Activated naive CD8-positive, alpha-beta T cell treated with anti-CD3 and anti-CD28 coated beads, Interleukin-2, amount 50 U/mL, for 24 hours (primary cell): Measurements from ENCODE around the gene ADAMTS13.

Source experiments
- ATAC-seq: fragments of 150-1000 bp; cut with Tn5 transposase; one replicate; pipeline ENCODE4 v1.10.0; 2021
- DNase-seq: peaks from one replicate; pipeline ENCODE4 v3.0.0; 2021
- H3K27ac Mint-ChIP-seq: one replicate; pipeline ENCODE4 v1.8.0; 2021; ENCODE audit warnings: mild to moderate bottlenecking, mixed read lengths
- H3K27me3 Mint-ChIP-seq: one replicate; pipeline ENCODE4 v1.8.0; 2021; ENCODE audit warnings: mixed read lengths
- H3K36me3 Mint-ChIP-seq: one replicate; pipeline ENCODE4 v1.8.0; 2021; ENCODE audit warnings: low read depth, mixed read lengths
- H3K4me1 Mint-ChIP-seq: one replicate; pipeline ENCODE4 v1.8.0; 2021; ENCODE audit warnings: mixed read lengths
- H3K4me3 Mint-ChIP-seq: one replicate; pipeline ENCODE4 v1.8.0; 2021; ENCODE audit warnings: mild to moderate bottlenecking, moderate library complexity, mixed read lengths
- H3K9me3 Mint-ChIP-seq: one replicate; pipeline ENCODE4 v1.8.0; 2021; ENCODE audit warnings: mixed read lengths

Gene ADAMTS13

GRCh38 chr9:133488686-133489252, 66.6 kb downstream of the ADAMTS13 start:
- H3K27ac Mint-ChIP-seq = no peak overlapping the region
- ATAC-seq = no peak
- no peaks in the 10 kb centered on the region for H3K27me3 Mint-ChIP-seq

GRCh38 chr9:133489253-133490190, 67.4 kb downstream of the ADAMTS13 start:
- H3K36me3 Mint-ChIP-seq = no peaks in the 10 kb centered on the region
- DNase-seq (no peak), ATAC-seq (no peak)
- no peak overlapping the region for H3K27ac Mint-ChIP-seq
- H3K27me3 Mint-ChIP-seq = no peaks in the 10 kb centered on the region
- H3K4me3 Mint-ChIP-seq = no peak overlapping the region
- no peaks in the 10 kb centered on the region for H3K9me3 Mint-ChIP-seq
- H3K4me1 Mint-ChIP-seq = peaks cover 3% of the 10 kb centered on the region

More at GRCh38 chr9:133488686-133489252, 66.6 kb downstream of the ADAMTS13 start:
- Mint-ChIP-seq H3K4me1 (peaks cover 3% of the 10 kb centered on the region), H3K36me3 (no peaks in the 10 kb centered on the region), H3K9me3 (no peaks in the 10 kb centered on the region), H3K4me3 (no peak overlapping the region)
- DNase-seq = no peak

GRCh38 chr9:133490201-133490681, 68.1 kb downstream of the ADAMTS13 start:
- no peak for DNase-seq
- H3K9me3 Mint-ChIP-seq = no peaks in the 10 kb centered on the region
- H3K4me1 Mint-ChIP-seq = peaks cover 3% of the 10 kb centered on the region
- no peaks in the 10 kb centered on the region for H3K27me3 Mint-ChIP-seq
- H3K4me3 Mint-ChIP-seq = no peak overlapping the region
- H3K27ac Mint-ChIP-seq = no peak overlapping the region
- H3K36me3 Mint-ChIP-seq = no peaks in the 10 kb centered on the region
- no peak for ATAC-seq

- no peaks in the 10 kb centered on the region for H3K9me3 Mint-ChIP-seq
- no peak overlapping the region for H3K27ac Mint-ChIP-seq
- ATAC-seq (no peak), DNase-seq (no peak)
- no peaks in the 10 kb centered on the region for H3K36me3 Mint-ChIP-seq
- H3K4me1 Mint-ChIP-seq = peaks cover 2% of the 10 kb centered on the region
- no peaks in the 10 kb centered on the region for H3K27me3 Mint-ChIP-seq
- no peak overlapping the region for H3K4me3 Mint-ChIP-seq
These were observed 68.9 kb downstream of the ADAMTS13 start for GRCh38 chr9:133490865-133491655.

GRCh38 chr9:133491656-133491925, 69.4 kb downstream of the ADAMTS13 start:
- Mint-ChIP-seq H3K9me3 (no peaks in the 10 kb centered on the region), H3K4me3 (no peak overlapping the region), H3K27me3 (no peaks in the 10 kb centered on the region)

GRCh38 chr9:133492061-133493021, 70.2 kb downstream of the ADAMTS13 start:
- Mint-ChIP-seq H3K4me3 (no peak overlapping the region), H3K9me3 (no peaks in the 10 kb centered on the region), H3K36me3 (no peaks in the 10 kb centered on the region), H3K27me3 (no peaks in the 10 kb centered on the region), H3K27ac (no peak overlapping the region), H3K4me1 (no peaks in the 10 kb centered on the region)
- ATAC-seq (no peak), DNase-seq (no peak)

More at GRCh38 chr9:133491656-133491925, 69.4 kb downstream of the ADAMTS13 start:
- Mint-ChIP-seq H3K36me3 (no peaks in the 10 kb centered on the region), H3K27ac (no peak overlapping the region), H3K4me1 (no peaks in the 10 kb centered on the region)
- ATAC-seq (no peak), DNase-seq (no peak)

- Mint-ChIP-seq H3K4me1 (no peaks in the 10 kb centered on the region), H3K27ac (no peak overlapping the region), H3K9me3 (no peaks in the 10 kb centered on the region), H3K27me3 (no peaks in the 10 kb centered on the region), H3K36me3 (no peaks in the 10 kb centered on the region), H3K4me3 (no peak overlapping the region)
- no peak for DNase-seq
- no peak for ATAC-seq
These were observed 71.3 kb downstream of the ADAMTS13 start for GRCh38 chr9:133493428-133493827.

GRCh38 chr9:133493845-133494540, 71.8 kb downstream of the ADAMTS13 start:
- H3K9me3 Mint-ChIP-seq = no peaks in the 10 kb centered on the region
- H3K4me1 Mint-ChIP-seq = no peaks in the 10 kb centered on the region
- no peak overlapping the region for H3K4me3 Mint-ChIP-seq
- no peaks in the 10 kb centered on the region for H3K36me3 Mint-ChIP-seq
- no peak for ATAC-seq
- no peaks in the 10 kb centered on the region for H3K27me3 Mint-ChIP-seq
- DNase-seq = no peak
- H3K27ac Mint-ChIP-seq = no peak overlapping the region

GRCh38 chr9:133494636-133495326, 72.6 kb downstream of the ADAMTS13 start:
- Mint-ChIP-seq H3K4me1 (no peaks in the 10 kb centered on the region), H3K36me3 (no peaks in the 10 kb centered on the region), H3K27me3 (no peaks in the 10 kb centered on the region), H3K9me3 (no peaks in the 10 kb centered on the region), H3K4me3 (no peak overlapping the region), H3K27ac (no peak overlapping the region)
- DNase-seq (no peak), ATAC-seq (no peak)

- Mint-ChIP-seq H3K4me1 (no peaks in the 10 kb centered on the region), H3K27ac (no peak overlapping the region)
- no peak for ATAC-seq
These were observed 73.4 kb downstream of the ADAMTS13 start for GRCh38 chr9:133495327-133496293.

GRCh38 chr9:133496861-133497842, 75.0 kb downstream of the ADAMTS13 start:
- Mint-ChIP-seq H3K27me3 (no peaks in the 10 kb centered on the region), H3K4me1 (no peaks in the 10 kb centered on the region), H3K4me3 (no peak overlapping the region), H3K36me3 (no peaks in the 10 kb centered on the region), H3K9me3 (peaks cover 10% of the 10 kb centered on the region), H3K27ac (no peak overlapping the region)
- ATAC-seq (no peak), DNase-seq (no peak)

More at GRCh38 chr9:133495327-133496293, 73.4 kb downstream of the ADAMTS13 start:
- Mint-ChIP-seq H3K9me3 (no peaks in the 10 kb centered on the region), H3K36me3 (no peaks in the 10 kb centered on the region), H3K4me3 (no peak overlapping the region), H3K27me3 (no peaks in the 10 kb centered on the region)
- no peak for DNase-seq
